ENCODE data around the gene RAD51B.

- TF ChIP-seq POLR2A (IDR thresholded peaks at IDR 0.05) (no peak), CTCF (IDR thresholded peaks at IDR 0.05) (no peak), POLR2AphosphoS5 (IDR thresholded peaks at IDR 0.05) (no peak)
Observed at GRCh38 chr14:68230950-68231717, 411.6 kb downstream of the RAD51B start.
